ENCODE data around the gene PPARD.

Gene PPARD

DNA sequence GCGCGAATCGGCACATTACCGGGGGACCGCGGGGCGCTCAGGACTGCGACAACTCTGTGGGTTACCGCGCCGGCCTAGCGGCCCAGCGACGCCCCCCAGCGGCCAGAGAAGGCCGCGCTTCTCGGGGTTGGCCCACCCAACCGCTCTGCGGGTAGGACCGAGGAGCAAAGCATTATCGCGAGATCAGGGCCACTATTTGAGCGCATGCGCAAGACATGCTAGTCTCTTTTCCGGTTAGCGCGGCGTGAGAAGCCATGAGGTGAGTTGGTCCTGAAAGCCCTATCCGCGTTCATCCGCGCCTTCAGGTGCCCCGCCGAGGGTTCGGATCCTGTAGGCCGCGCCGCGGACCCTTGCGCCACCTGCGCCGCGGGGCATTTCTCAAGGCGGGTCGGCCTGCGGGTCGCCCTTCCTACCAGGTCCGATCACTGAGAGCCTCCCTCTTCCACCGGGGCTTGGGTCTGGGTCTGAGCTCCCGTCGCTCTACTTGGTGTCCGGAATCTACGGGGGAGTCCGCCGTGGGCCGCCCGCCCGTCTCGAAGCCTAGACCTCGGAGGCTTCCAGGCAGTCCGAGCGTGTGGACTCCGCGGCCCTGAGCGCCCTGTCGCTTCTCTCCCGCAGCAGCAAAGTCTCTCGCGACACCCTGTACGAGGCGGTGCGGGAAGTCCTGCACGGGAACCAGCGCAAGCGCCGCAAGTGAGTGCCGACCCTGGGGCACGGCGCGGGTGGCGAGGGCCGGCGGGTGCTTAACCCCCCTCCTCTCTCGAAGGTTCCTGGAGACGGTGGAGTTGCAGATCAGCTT, 126.0 kb downstream of the PPARD start, which contains the start of gene RPL10A:
Gene RPL10A (plus strand): TSS at position 221 of the 799 bp plus-strand sequence. CDS start 34 bp downstream, at position 255.
- peak; percentile 97 for DNase-seq (ENCODE audit: low spot score)

DNA sequence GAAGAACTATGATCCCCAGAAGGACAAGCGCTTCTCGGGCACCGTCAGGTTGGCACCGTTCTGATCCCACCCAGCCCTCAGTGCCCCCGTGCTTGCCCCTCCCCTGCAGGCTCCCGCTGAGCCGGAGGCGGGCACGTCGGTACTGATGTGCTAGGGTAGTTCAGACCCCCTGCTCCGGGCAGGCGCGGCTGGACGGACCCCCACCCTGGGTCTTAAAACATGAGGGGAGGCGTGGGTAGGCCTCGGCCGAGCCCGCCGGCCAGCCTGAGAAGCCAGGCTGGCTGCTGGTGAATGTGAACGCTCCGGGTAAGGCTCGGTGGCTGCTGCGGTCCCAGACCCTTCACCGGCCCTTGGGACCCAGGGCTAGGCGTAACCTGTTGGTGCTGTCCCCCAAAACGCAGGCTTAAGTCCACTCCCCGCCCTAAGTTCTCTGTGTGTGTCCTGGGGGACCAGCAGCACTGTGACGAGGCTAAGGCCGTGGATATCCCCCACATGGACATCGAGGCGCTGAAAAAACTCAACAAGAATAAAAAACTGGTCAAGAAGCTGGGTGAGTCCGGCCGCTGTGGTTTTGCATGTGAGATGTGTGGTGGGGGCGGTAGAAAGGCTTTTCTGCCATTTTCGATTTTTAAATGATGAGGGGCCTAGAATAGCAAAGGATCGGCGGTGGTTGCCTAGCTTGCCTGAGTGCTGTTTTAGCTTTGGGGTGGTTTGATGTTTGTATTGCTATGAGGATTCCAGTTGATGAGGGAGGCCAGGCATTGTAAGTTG, 126.8 kb downstream of the PPARD start:
- no peak for DNase-seq (ENCODE audit: low spot score)

DNA sequence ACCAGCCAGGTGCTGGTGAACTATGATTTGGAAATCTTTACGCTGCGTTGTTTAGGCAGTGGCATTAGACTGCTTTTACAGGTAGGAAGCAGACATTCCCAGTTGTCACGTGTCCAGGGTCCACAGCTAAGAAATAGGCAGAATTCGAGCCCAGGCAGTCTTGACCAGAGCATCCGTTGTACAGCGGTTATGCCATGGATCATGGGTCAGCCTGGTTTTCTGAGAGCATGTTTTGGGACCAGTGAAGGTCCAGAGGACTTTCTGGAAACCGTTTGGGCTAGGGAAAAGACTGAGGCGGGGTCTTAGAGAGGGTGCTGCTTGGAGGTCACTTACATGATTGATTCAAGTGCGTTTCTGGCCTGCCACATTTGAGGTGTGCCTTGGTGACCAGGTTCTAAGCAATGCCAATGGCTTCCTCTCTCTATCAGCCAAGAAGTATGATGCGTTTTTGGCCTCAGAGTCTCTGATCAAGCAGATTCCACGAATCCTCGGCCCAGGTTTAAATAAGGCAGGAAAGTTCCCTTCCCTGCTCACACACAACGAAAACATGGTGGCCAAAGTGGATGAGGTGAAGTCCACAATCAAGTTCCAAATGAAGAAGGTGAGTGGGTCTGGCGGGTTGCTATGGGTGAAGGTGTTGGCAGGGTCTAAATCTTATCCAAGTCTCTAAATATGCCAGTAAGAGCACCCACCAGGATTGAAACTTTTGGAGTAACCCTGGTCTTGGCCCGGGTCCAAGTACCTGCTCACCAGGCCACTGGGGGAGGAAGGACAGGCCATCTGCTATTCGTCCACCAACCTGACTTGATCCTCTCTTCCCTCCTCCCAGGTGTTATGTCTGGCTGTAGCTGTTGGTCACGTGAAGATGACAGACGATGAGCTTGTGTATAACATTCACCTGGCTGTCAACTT, 127.6 kb downstream of the PPARD start:
- peak; percentile 55 for DNase-seq (ENCODE audit: low spot score)

GRCh38 chr6:35470663-35471120, 128.3 kb downstream of the PPARD start:
- no peak for DNase-seq (ENCODE audit: low spot score)

DNA sequence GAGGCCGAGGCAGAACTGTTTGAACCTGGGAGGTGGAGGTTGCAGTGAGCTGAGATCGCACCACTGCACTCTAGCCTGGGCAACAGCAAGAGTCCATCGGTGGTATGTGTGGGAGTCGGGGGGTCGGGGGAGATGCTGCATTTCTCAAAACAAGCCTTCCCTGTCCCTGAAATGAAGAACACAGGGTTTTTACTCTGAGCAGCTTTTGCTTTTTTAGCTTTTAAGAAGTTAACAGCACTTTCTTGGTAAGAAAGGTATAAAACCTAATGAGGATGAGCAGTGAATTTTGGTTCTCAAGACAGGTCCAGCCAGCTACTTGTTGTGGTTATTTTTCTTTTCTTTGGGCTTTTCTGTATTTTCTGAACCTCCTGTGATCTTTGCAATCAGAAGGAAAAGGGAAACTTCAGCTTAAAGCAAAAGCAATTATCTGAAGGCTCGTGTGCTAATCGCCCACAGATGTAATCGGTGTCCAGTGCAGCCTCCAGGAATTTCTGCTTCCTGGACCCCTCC, 129.5 kb downstream of the PPARD start:
- no peak for DNase-seq (ENCODE audit: low spot score)

- DNase-seq (ENCODE audit: low spot score), result no peak
Measured at GRCh38 chr6:35473075-35473849, 130.9 kb downstream of the PPARD start.

- DNase-seq (ENCODE audit: low spot score), result no peak
Measured at GRCh38 chr6:35473850-35474130, 131.4 kb downstream of the PPARD start.

- DNase-seq (ENCODE audit: low spot score), result no peak
Measured at GRCh38 chr6:35474131-35474941, 132.0 kb downstream of the PPARD start.

- no peak for DNase-seq (ENCODE audit: low spot score)
Measured at GRCh38 chr6:35474942-35475570, 132.7 kb downstream of the PPARD start.

GRCh38 chr6:35475573-35475972, 133.2 kb downstream of the PPARD start:
- DNase-seq (ENCODE audit: low spot score), result no peak

DNA sequence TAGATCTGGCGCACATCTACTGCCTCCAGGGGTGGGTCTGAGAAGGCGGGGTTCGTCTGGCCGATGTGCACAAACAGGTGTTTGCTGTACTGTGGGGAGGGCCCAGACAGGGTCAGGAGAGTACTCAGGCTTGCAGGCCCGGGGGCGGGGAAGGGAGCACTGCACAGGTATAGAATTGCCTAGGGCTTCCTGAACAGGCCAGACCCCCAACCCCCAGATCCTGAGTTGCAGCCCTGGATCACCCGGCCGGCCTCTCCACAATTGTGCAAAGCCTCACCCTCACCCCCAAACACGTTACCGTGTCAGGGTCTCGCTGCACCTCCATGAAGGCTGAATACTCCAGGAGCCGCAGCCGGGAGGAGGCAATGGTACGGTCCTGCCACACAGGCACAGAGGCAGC, 133.6 kb downstream of the PPARD start:
- DNase-seq (ENCODE audit: low spot score), result no peak

DNA sequence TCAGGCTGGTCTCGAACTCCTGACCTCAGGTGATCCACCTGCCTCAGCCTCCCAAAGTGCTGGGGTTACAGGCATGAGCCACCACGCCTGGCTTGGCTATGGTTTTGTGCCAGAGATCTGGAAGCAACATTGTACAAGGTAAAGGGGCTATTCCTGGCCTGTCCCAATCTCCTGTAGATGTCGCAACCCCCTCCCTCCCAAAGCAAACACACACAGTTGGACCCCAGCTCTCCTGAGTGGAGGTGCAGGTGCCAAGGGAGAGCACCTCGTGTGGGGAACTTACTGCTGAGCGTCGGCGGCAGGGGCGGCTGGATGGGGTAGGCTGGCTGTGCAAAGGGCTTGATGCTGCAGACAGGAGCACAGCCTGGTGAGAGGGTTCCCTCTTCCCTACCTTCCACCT, 134.7 kb downstream of the PPARD start:
- no peak for DNase-seq (ENCODE audit: low spot score)

Small RNA genes lying within 50 kb of the gene (small RNA-seq; reads per million reads assigned to genes)
- gene MIR7111, result 0.03 to 0.09 reads per million in 2 experiments
